Endodermal cell (in vitro differentiated cells): ENCODE measurements around the gene ABHD10. TPM values are rescaled to one million over a fixed set of nuclear protein-coding genes. Genes with fewer than 3 reads are reported as not detected.

ENCODE experiments used
- DNase-seq: peaks from one replicate; pipeline ENCODE4 v3.0.0-alpha.2; 2017
- H3K27ac ChIP-seq: 2 replicates; pipeline ENCODE4 v1.5.1; 2013; ENCODE audit warnings: mild to moderate bottlenecking, low read depth, low read length, moderate library complexity
- H3K27me3 ChIP-seq: 2 replicates; pipeline ENCODE4 v1.6.1; 2013; ENCODE audit warnings: mild to moderate bottlenecking, low read length, moderate library complexity; ENCODE audit not compliant: insufficient read depth, control insufficient read depth, poor library complexity, severe bottlenecking
- H3K36me3 ChIP-seq: 2 replicates; pipeline ENCODE4 v1.7.0; 2013; ENCODE audit warnings: mild to moderate bottlenecking, low read length, moderate library complexity; ENCODE audit not compliant: control insufficient read depth, insufficient read depth
- H3K4me1 ChIP-seq: one replicate; pipeline ENCODE4 v1.7.0; 2013; ENCODE audit warnings: low read length; ENCODE audit not compliant: control insufficient read depth, insufficient read depth
- H3K4me3 ChIP-seq: 2 replicates; pipeline ENCODE4 v1.5.1; 2013; ENCODE audit warnings: mild to moderate bottlenecking, low read length, moderate library complexity
- H3K9ac ChIP-seq: 2 replicates; pipeline ENCODE4 v1.6.1; 2013; ENCODE audit warnings: mild to moderate bottlenecking, low read length, moderate library complexity; ENCODE audit not compliant: poor library complexity, severe bottlenecking; ENCODE audit errors: extremely low read depth
- H3K9me3 ChIP-seq: 2 replicates; pipeline ENCODE4 v1.6.1; 2013; ENCODE audit warnings: mild to moderate bottlenecking, low read length, moderate library complexity; ENCODE audit not compliant: control insufficient read depth
- H3K27ac Mint-ChIP-seq: 2 replicates; pipeline ENCODE4 v1.8.0; 2020; ENCODE audit warnings: mixed read lengths
- H3K27me3 Mint-ChIP-seq: 2 replicates; pipeline ENCODE4 v1.8.0; 2021; ENCODE audit warnings: mild to moderate bottlenecking, mixed read lengths; ENCODE audit not compliant: insufficient read depth
- H3K36me3 Mint-ChIP-seq: 2 replicates; pipeline ENCODE4 v1.8.0; 2020; ENCODE audit warnings: low read depth, mixed read lengths
- H3K4me1 Mint-ChIP-seq: 2 replicates; pipeline ENCODE4 v1.8.0; 2020; ENCODE audit warnings: mixed read lengths
- H3K4me3 Mint-ChIP-seq: 2 replicates; pipeline ENCODE4 v1.8.0; 2020; ENCODE audit warnings: mild to moderate bottlenecking, moderate library complexity, mixed read lengths
- H3K9me3 Mint-ChIP-seq: 2 replicates; pipeline ENCODE4 v1.8.0; 2020; ENCODE audit warnings: mild to moderate bottlenecking, mixed read lengths
- WGBS, 2 experiments: methylation state at CpG; one replicate each; pipeline versions ENCODE4 v1.1.5 to v1.1.7; 2013; ENCODE audit warnings: missing lambda C conversion rate in 2 of 2, mixed read lengths in 1 of 2; ENCODE audit not compliant: insufficient coverage in 1 of 2, insufficient read length in 1 of 2; 5-methylcytosine and 5-hydroxymethylcytosine counted together
- total RNA-seq, 2 donors: library from RNA; stranded (reverse); fragmentation: NEBNext Ultra II Directional in 1 of 2; extraction: Animal tissue kit (Norgen Biotek cat#: 25700) in 1 of 2; gene quantifications; 2 replicates in 1 of 2; 3 replicates in 1 of 2; pipeline ENCODE4 v1.2.1, GENCODE V29; 2021
- TF ChIP-seq, protein P1 (sequence below): fragments of 200-600 bp; sonication (generic); conservative IDR thresholded peaks from 2 replicates; pipeline ENCODE4 v1.5.0; 2021; ENCODE audit warnings: antibody characterized with exemption, mild to moderate bottlenecking

Gene ABHD10
- total RNA-seq, 2 donors from 2014 or later = 27.9 to 38.1 TPM

DNA sequence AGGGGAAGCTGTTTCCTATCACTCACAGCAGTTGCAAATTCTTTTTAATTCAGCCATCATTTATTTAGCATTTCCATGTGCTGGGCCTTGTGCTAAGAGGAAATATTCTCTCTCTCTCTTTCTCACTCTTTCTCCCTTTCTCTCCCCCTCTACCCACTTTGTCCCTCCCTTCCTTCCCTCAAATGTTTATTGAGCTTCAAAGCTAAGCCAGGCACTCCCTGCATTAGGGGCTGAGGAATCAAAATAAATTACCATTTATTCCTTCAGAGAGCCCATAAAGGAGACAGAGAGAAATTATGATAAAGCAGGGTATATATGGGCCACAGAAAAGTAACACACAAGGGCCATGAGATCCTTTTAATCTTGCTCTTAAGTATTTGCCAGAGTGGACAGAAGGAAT, 62.5 kb downstream of the ABHD10 start:
- no peak overlapping the region for H3K9ac ChIP-seq
- no peak overlapping the region for H3K4me3 ChIP-seq
- no peaks in the 10 kb centered on the region for H3K36me3 ChIP-seq
- no peak overlapping the region for H3K4me3 Mint-ChIP-seq
- peaks cover 2% of the 10 kb centered on the region for H3K36me3 Mint-ChIP-seq
- peaks cover 13% of the 10 kb centered on the region for H3K9me3 Mint-ChIP-seq
- no peak overlapping the region for H3K27ac Mint-ChIP-seq
- no peaks in the 10 kb centered on the region for H3K27me3 Mint-ChIP-seq
- no peak overlapping the region for H3K27ac ChIP-seq
- H3K4me1 ChIP-seq = no peaks in the 10 kb centered on the region
- no peaks in the 10 kb centered on the region for H3K27me3 ChIP-seq
- no peak for DNase-seq
- TF ChIP-seq, protein P1, sequence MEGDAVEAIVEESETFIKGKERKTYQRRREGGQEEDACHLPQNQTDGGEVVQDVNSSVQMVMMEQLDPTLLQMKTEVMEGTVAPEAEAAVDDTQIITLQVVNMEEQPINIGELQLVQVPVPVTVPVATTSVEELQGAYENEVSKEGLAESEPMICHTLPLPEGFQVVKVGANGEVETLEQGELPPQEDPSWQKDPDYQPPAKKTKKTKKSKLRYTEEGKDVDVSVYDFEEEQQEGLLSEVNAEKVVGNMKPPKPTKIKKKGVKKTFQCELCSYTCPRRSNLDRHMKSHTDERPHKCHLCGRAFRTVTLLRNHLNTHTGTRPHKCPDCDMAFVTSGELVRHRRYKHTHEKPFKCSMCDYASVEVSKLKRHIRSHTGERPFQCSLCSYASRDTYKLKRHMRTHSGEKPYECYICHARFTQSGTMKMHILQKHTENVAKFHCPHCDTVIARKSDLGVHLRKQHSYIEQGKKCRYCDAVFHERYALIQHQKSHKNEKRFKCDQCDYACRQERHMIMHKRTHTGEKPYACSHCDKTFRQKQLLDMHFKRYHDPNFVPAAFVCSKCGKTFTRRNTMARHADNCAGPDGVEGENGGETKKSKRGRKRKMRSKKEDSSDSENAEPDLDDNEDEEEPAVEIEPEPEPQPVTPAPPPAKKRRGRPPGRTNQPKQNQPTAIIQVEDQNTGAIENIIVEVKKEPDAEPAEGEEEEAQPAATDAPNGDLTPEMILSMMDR = no peak
- H3K4me1 Mint-ChIP-seq = no peaks in the 10 kb centered on the region
- no peaks in the 10 kb centered on the region for H3K9me3 ChIP-seq

DNA sequence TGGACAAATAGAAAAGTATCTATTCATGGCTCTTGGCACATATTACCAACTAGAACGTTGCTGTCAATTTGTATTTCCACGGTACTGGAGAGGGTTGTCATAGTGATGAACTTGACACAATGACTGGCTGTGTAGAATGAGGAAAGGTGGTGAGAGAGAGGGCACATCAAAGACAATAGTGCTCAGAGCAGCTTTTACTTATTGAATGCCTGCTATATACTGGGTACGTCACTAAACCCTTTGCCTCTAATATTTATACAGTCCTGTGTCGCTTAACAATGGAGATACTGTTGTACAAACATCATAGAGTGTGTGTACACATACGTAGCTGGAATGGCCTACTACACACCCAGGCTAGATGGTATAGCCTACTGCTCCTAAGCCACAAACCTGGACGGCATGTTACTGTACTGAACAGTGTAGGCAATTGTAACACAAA, 64.0 kb downstream of the ABHD10 start:
- Mint-ChIP-seq H3K27ac (no peak overlapping the region), H3K9me3 (no peaks in the 10 kb centered on the region), H3K27me3 (peaks cover under 1% of the 10 kb centered on the region), H3K4me1 (peaks cover 2% of the 10 kb centered on the region), H3K36me3 (no peaks in the 10 kb centered on the region), H3K4me3 (no peak overlapping the region)
- H3K27ac ChIP-seq = peak overlapping the region; percentile 18
- no peaks in the 10 kb centered on the region for H3K27me3 ChIP-seq
- TF ChIP-seq, protein P1 = no peak
- 83% methylated on average over 3 to 6 of the region's 6 CpGs for WGBS, 2 experiments
- no peak overlapping the region for H3K4me3 ChIP-seq
- no peaks in the 10 kb centered on the region for H3K9me3 ChIP-seq
- H3K36me3 ChIP-seq = no peaks in the 10 kb centered on the region
- H3K9ac ChIP-seq = no peak overlapping the region
- DNase-seq = no peak
- H3K4me1 ChIP-seq = no peaks in the 10 kb centered on the region

Other genes starting within 250 kb of the ABHD10 start
- gene PHLDB2, start 119.8 kb upstream of the ABHD10 start, total RNA-seq = 10 to 100 TPM; 59.5 to 67.4 TPM
- gene TAGLN3, start 19.9 kb downstream of the ABHD10 start, total RNA-seq = 1 to 10 TPM; 1.4 to 3.7 TPM
- gene TMPRSS7, start 55.7 kb downstream of the ABHD10 start, total RNA-seq = not detected
- 1 to 10 TPM; 5.2 to 6.7 TPM for gene C3orf52, start 107.4 kb downstream of the ABHD10 start, total RNA-seq
- not detected for gene GCSAM, start 154.2 kb downstream of the ABHD10 start, total RNA-seq